Ammon's horn (tissue), 1 donor: Measurements from ENCODE around the gene GALNT10.

ENCODE experiments used
- DNase-seq: peaks from one replicate; pipeline ENCODE4 v3.0.0-alpha.2; 2016; ENCODE audit warnings: low spot score

Gene GALNT10

GRCh38 chr5:154295551-154295950 is 105.0 kb downstream of the GALNT10 start:
- no peak for DNase-seq

GRCh38 chr5:154296525-154297159 is 106.1 kb downstream of the GALNT10 start:
- no peak for DNase-seq

GRCh38 chr5:154298065-154298464 is 107.5 kb downstream of the GALNT10 start:
- DNase-seq, result peak; percentile 49

GRCh38 chr5:154300207-154300883 is 109.8 kb downstream of the GALNT10 start:
- no peak for DNase-seq

- no peak for DNase-seq
Observed at GRCh38 chr5:154301726-154302125, 111.2 kb downstream of the GALNT10 start.

- peak; percentile 87 for DNase-seq
Observed at GRCh38 chr5:154302161-154302560, 111.6 kb downstream of the GALNT10 start.

- no peak for DNase-seq
Observed at GRCh38 chr5:154303133-154303532, 112.6 kb downstream of the GALNT10 start.

- DNase-seq, result no peak
Observed at GRCh38 chr5:154308443-154309370, 118.2 kb downstream of the GALNT10 start.

- DNase-seq, result no peak
Observed at GRCh38 chr5:154309371-154309745, 118.8 kb downstream of the GALNT10 start.

GRCh38 chr5:154309805-154310204 is 119.3 kb downstream of the GALNT10 start:
- DNase-seq, result no peak

GRCh38 chr5:154311362-154311761 is 120.8 kb downstream of the GALNT10 start:
- no peak for DNase-seq

- DNase-seq, result no peak
Observed at GRCh38 chr5:154312000-154312399, 121.5 kb downstream of the GALNT10 start.

- no peak for DNase-seq
Observed at GRCh38 chr5:154312576-154312975, 122.0 kb downstream of the GALNT10 start.

GRCh38 chr5:154313360-154314017 is 123.0 kb downstream of the GALNT10 start:
- no peak for DNase-seq

GRCh38 chr5:154315196-154315595 is 124.7 kb downstream of the GALNT10 start:
- DNase-seq, result no peak

GRCh38 chr5:154315756-154316155 is 125.2 kb downstream of the GALNT10 start:
- DNase-seq, result no peak

- no peak for DNase-seq
Observed at GRCh38 chr5:154316223-154316935, 125.8 kb downstream of the GALNT10 start.

GRCh38 chr5:154317916-154318315 is 127.4 kb downstream of the GALNT10 start:
- DNase-seq, result no peak

- DNase-seq, result no peak
Observed at GRCh38 chr5:154318691-154319090, 128.2 kb downstream of the GALNT10 start.

- no peak for DNase-seq
Observed at GRCh38 chr5:154319736-154320135, 129.2 kb downstream of the GALNT10 start.

- no peak for DNase-seq
Observed at GRCh38 chr5:154320224-154321089, 129.9 kb downstream of the GALNT10 start.
